HG03139 (cell line): ENCODE data around the gene SIX3.

Experiments used
- ATAC-seq: cut with Tn5 transposase; IDR thresholded peaks from one replicate; pipeline ENCODE4 v1.9.1; 2021; ENCODE audit not compliant: unreplicated experiment

Gene SIX3

DNA sequence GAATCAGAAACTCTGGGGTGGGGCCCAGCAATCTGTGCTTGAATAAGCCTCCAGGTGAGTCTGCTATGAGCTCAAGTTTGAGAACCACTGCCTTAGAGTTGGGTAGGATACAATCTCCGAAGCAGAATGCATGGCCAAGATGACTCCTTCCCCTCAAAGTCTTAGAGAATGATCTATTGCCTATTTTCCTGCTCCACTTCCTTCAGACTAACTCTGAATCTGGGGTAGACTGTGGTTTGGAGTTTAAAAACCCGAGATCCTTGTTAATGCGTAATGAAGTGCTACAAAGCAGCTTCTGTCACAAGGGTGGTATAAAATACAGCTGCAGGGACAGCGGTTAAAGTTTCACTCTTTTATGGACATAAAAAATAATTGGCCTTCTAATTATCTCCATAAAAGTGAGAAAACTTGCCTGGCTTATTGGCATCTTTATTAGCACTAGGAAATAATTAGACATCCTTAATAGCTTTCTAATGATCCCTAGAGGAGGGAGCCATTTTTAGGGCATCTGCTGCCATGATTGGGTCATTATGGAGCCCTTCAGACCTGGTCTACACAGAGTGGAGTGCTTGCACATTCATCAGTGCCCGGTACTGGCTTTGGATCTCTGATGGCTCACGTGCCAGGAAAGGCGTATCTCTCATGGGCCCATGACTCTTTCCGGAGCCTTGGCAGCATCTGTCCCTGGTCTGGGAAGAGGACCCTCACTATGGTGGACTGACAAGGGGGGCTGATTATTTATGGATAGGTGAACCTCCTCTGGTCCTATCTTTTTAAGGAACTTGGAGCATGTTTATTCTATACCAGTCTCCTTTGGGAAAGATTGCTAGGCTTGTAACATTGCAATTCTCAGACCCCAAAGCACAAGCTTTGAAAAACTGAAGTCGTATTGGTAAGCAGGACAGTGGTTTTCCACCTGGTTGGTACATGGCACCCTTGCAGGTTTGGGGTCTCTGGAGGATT lies 39.5 kb downstream of the SIX3 start:
- ATAC-seq: no peak

DNA sequence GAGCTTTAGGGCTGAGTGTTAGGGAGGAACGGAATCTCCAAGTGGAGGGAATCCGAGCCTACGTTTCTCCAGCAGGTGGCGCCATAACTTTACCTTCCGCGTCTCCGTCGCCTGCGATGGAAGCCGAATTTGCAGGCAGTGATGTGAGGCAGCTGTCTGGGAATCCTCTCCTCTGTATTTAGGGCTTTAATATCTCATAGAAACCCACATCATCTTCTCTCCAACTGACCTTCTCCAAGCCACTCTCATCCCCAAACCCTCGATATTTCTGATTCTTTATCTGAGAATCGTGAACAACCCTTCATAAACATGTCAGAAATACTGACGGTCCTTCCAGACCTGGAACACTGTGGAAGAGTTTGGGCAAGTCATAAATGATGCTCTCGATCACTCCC lies 40.2 kb downstream of the SIX3 start:
- no peak for ATAC-seq

DNA sequence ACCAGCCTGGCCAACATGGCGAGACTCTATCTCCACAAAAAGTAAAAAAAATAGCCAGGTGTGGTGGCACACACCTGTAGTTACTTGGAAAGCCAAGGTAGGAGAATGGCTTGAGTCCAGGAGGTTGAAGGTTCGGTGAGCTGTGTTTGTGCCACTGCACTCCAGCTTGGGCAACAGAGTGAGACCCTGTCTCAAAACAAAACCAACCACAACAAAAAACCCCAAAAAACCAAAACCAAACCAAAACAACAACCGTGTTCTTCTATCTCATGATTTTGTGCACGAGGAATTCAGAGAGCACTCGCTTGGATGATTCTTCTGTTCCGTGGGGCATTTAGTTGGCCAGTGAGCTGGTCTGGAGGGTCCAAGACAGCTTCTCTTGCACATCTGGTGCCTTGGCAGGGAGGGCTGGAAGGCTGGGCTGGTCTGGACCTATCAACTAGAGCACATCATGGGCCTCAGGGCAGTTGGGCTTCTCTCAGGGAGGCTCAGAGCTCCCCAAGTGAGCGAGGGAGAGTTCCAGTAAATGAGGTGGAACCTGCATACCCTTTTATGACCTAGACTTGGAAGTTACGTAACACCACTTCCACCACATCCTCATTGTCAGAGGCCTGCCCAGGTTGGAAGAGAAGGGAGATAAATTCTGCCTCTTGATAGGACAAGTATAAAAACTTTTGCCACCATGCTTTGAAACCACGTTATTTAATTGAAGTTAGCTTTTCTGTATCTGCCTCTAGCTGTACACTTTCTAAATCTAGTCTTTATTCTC lies 42.5 kb downstream of the SIX3 start:
- ATAC-seq: no peak

DNA sequence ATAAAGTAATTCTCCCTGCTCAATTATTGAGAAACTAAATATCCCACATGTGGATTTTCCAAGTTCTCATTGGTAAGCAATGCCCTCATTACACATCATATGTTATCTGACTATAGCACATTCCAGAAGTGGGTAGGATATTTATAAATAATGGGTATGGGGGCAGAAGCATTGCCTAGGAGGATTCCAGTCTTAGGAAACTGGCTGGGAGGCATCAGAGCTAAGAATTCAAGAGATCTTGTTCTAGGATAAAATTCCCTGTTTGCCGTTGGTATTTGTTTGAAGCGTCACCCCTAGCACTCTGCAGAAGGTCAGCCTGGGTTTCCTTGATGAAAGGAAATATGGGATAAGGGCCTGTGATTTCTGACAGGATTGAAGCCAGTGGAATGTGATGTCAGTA lies 47.7 kb downstream of the SIX3 start:
- no peak for ATAC-seq

DNA sequence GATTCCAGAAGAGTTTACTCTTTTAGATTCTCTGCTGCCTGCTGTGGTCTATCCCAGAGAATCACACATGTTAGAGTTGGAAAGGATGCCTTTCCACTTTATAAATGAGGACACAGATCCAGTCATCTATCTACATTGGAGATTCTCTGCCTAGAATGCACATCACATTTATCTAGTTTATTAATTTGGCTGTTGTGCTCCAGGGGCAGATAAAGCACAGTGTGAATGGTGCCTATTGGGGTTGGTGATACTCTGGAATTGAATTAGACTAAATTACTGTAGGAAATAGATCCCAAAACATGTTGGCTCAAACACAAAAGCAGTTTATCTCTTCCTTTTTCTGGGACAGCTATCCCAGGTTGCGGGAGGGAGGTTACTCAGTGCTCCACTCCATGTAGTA lies 52.9 kb downstream of the SIX3 start:
- ATAC-seq: no peak
